Activated CD4-positive, alpha-beta memory T cell treated with anti-CD3 and anti-CD28 coated beads for 36 hours (primary cell): Measurements from ENCODE around the gene OXCT2. TPM values are rescaled to one million over a fixed set of nuclear protein-coding genes. Genes with fewer than 3 reads are reported as not detected.

Source experiments
- CTCF ChIA-PET: fragments of 350-600 bp; sonication (Branson Sonifier 250); formaldehyde crosslinking; loops from one replicate; lab custom pipeline; 2021; ENCODE audit warnings: antibody characterized with exemption, inconsistent platforms; lab: Charles Lee
- POLR2A ChIA-PET: fragments of 350-600 bp; sonication (Branson Sonifier 250); formaldehyde crosslinking; loops from one replicate; lab custom pipeline; 2021; ENCODE audit warnings: antibody characterized with exemption; lab: Charles Lee
- DNase-seq: peaks from one replicate; pipeline ENCODE4 v3.0.0-alpha.2; 2020
- H3K27ac Mint-ChIP-seq: one replicate; pipeline ENCODE4 v1.8.0; 2021; ENCODE audit warnings: mixed read lengths
- H3K27me3 Mint-ChIP-seq: one replicate; pipeline ENCODE4 v1.8.0; 2021; ENCODE audit warnings: mixed read lengths
- H3K36me3 Mint-ChIP-seq: one replicate; pipeline ENCODE4 v1.8.0; 2021; ENCODE audit warnings: mixed read lengths
- H3K4me1 Mint-ChIP-seq: one replicate; pipeline ENCODE4 v1.8.0; 2021; ENCODE audit warnings: low read depth, mixed read lengths
- H3K4me3 Mint-ChIP-seq: one replicate; pipeline ENCODE4 v1.8.0; 2021; ENCODE audit warnings: mild to moderate bottlenecking, mixed read lengths
- H3K9me3 Mint-ChIP-seq: one replicate; pipeline ENCODE4 v1.8.0; 2021; ENCODE audit warnings: mixed read lengths
- intact Hi-C: fragments of 100-400 bp; cut with micrococcal nuclease; formaldehyde crosslinking; loops from one replicate; pipeline ENCODE4 v1.15.1; 2023
- total RNA-seq, 2 experiments: library from RNA; stranded (reverse); gene quantifications; one replicate each; pipeline ENCODE4 v1.2.3, GENCODE V29; 2021

Gene OXCT2
- total RNA-seq, 2 experiments from 2014 or later: 1.2 to 1.9 TPM

DNA sequence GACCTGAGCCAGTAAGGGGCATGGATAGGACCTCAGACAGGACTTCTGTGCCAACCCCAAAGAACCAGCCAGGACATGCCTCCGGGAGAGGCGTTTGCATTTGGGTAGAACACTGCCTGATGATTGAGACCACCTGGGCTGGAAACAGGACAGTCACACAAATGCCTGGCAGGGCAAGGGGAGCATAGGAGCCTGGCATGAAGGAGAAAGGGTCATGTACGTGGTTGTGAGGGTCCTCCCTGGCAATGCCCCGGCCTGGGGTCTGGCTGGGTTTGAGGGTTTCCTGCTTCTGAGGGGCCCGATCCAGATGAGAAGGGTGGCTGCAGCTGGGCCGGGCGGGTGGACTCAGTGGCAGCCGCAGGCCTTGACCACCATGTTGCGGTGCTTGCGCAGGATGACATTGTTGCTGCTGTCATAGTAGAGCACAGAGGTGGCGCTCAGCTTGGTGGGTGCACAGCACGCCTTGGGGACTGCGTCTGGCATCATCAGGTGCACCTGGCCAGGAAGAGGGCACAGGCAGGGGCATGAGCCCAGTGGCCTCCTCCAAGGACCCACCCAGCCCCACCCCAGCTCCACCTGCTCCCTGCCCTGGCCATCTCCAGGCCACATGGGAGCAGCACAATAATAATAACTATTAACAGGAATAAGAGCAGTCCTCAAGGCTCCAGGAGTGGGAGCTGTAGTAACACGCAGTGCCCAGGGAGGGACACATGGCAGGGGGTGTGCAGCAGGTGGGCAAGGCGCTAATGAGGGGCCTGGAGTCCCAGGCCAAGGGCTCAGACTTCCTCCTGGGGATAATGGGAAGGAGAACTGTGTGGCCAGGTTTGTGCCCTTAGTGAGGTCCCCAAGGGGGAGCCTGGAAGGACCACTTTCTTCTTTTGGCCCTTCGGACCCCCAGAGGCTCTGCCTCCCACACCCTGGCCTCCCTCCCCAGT lies 10.8 kb downstream of the OXCT2 start:
- no peaks in the 10 kb centered on the region for H3K27me3 Mint-ChIP-seq
- POLR2A ChIA-PET: no interaction called here
- no peak overlapping the region for H3K4me3 Mint-ChIP-seq
- intact Hi-C loops: no loop called here
- no peak overlapping the region for H3K27ac Mint-ChIP-seq
- CTCF ChIA-PET: no interaction called here
- no peak for DNase-seq
- peaks cover 22% of the 10 kb centered on the region for H3K36me3 Mint-ChIP-seq
- H3K9me3 Mint-ChIP-seq: no peaks in the 10 kb centered on the region
- no peaks in the 10 kb centered on the region for H3K4me1 Mint-ChIP-seq

DNA sequence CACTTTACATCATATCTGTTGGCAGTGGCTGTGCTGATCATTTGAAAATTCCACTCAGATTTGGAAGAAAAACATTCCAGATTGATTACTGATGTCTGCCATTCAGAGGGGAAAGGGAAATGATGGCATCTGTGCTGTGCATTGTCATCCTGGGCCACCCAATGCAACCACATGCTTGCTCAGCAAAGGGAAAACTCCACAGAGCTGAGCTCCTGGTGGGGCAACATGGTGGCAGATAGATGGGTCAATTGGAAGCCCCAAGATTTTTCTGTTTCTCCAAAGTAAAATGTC lies 11.8 kb downstream of the OXCT2 start:
- ChIA-PET POLR2A (no interaction called here), CTCF (no interaction called here)
- H3K9me3 Mint-ChIP-seq: no peaks in the 10 kb centered on the region
- DNase-seq: no peak
- H3K36me3 Mint-ChIP-seq: peaks cover 22% of the 10 kb centered on the region
- no peaks in the 10 kb centered on the region for H3K4me1 Mint-ChIP-seq
- intact Hi-C loops: no loop called here
- H3K27ac Mint-ChIP-seq: no peak overlapping the region
- H3K27me3 Mint-ChIP-seq: no peaks in the 10 kb centered on the region
- H3K4me3 Mint-ChIP-seq: no peak overlapping the region

DNA sequence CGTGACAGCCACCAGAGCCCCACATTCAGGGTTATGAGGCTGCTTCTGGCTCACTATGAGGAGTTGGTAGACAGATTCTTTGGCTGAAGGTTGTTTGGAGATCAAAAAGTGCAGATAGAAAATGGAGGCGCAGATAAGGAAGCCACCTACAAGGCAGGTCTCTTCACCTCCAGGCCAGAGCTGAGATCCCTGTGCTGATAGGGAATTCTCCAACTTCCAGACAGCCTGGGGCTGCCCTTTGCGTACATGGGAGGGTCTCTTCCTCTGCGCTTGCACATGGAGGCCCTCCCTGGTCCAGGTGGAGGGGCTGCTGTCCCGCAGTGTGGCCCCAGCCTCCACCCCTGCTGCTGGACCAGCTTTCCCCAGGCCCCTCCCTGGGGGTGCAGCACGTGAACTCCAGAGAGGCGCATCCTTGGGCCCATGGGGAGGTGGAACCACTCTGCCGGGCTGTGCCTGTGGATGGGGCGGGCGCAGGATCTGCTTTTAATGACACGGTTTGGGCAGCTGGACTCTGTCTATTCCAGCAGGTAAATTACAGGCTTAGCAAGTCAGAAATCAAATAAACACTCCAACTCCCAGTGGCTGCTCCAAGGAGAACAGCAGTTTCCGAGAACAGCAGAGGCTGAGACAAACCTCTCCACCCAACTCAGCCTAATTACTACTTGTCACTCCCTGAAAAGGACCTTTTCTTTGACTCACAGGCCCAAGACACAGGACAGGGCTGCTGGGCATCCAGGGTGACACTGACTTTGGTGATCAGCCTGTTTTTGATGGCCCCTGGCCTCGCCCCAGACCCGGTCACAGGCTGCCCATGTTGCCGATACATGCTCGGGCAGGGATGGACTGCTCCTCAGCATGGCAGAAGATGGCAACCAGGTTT lies 12.4 kb downstream of the OXCT2 start:
- Mint-ChIP-seq H3K27ac (no peak overlapping the region), H3K4me3 (no peak overlapping the region), H3K27me3 (no peaks in the 10 kb centered on the region), H3K9me3 (no peaks in the 10 kb centered on the region), H3K4me1 (no peaks in the 10 kb centered on the region), H3K36me3 (peaks cover 23% of the 10 kb centered on the region)
- intact Hi-C loops: no loop called here
- ChIA-PET CTCF (no interaction called here), POLR2A (no interaction called here)
- no peak for DNase-seq

DNA sequence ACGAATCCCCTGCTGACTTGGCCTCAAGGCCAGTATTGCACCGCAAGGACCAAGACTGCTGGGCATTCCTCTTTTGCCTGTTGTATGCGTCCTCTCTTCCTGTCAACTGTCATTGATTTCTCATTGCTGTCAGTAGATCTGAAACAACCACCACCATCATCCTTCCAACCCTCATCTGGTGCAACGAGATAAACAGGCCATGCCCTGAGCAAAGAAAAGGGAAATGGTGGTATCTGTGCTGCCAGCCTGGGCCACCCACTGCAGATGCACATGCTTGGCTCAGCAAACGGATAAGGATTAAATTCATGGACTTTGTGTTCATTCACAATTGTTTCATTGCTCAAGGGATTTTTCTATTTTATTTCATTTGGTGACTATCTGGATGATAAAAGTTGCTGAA lies 13.6 kb downstream of the OXCT2 start:
- intact Hi-C loops: no loop called here
- POLR2A ChIA-PET: no interaction called here
- H3K27ac Mint-ChIP-seq: no peak overlapping the region

DNA sequence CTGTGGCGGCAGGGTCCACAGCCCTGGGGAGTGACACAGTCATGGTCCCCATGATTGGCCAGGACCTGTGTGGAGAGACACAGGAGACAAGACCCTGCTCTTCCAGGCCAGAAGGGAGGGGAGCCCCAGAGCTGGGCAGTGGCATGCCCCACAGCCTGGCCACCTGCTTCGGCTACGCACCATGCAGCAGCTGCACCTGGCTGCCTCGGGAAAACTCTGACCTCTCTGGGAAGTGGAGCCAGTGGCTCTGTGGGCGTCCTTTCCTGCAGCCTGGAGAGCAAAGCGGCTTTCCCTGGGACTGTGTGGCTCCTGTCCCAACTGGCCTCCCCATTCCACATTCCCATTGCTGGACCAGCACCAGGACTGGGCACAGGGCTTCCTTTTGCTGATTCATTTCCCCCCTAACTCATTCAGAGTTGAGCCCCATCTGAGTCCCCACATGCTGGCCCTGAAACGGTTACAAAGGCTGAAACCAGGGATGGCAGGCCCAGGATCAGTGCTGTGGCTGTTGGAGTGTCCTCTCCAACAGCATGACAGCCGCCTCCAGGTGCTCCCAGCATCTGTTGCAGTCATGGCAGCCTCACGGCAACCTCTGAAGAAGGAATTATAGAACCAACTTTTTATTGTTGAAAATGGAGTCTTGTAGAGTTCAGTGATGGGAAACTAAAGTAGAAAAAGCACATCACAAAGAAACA lies 15.0 kb downstream of the OXCT2 start:
- DNase-seq: no peak
- no peak overlapping the region for H3K27ac Mint-ChIP-seq
- H3K4me3 Mint-ChIP-seq: no peak overlapping the region
- H3K9me3 Mint-ChIP-seq: no peaks in the 10 kb centered on the region
- ChIA-PET CTCF (no interaction called here), POLR2A (no interaction called here)
- intact Hi-C loops: no loop called here
- no peaks in the 10 kb centered on the region for H3K4me1 Mint-ChIP-seq
- peaks cover 41% of the 10 kb centered on the region for H3K36me3 Mint-ChIP-seq
- no peaks in the 10 kb centered on the region for H3K27me3 Mint-ChIP-seq

More for the DNA sequence above, 13.6 kb downstream of the OXCT2 start:
- H3K4me3 Mint-ChIP-seq: no peak overlapping the region
- H3K27me3 Mint-ChIP-seq: no peaks in the 10 kb centered on the region
- H3K9me3 Mint-ChIP-seq: no peaks in the 10 kb centered on the region
- DNase-seq: no peak
- H3K36me3 Mint-ChIP-seq: peaks cover 31% of the 10 kb centered on the region
- H3K4me1 Mint-ChIP-seq: no peaks in the 10 kb centered on the region
- CTCF ChIA-PET: no interaction called here

DNA sequence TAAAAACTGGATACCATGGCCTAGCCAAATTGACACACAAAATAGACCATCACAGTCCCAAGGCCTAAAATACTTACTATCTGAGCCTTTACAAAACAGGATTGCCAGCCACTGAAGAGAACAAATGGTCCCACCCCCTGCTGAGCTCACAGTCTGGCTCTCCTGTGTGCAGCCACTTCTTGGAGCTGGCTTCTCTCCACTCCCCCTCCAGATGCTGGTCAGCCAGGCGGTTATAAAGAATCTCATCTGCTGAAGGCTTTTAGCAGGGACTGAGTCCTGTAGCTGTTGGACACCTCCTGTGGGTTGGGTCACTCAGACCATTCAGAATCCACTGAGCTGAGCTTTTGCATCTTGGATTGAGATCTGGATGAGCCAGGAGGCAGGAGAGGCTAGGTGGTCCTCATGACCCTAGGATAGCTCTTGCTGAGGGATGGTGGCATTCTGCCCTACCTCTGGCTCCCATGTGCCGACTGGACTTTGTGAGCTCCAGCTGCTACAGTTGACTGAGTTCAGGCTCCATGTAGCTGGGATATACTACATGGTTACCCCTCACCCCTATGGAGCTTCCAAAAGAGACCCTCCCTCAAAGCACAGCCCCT lies 16.1 kb downstream of the OXCT2 start:
- H3K4me3 Mint-ChIP-seq: no peak overlapping the region
- H3K9me3 Mint-ChIP-seq: no peaks in the 10 kb centered on the region
- H3K27me3 Mint-ChIP-seq: no peaks in the 10 kb centered on the region
- H3K4me1 Mint-ChIP-seq: no peaks in the 10 kb centered on the region
- intact Hi-C loops: no loop called here
- ChIA-PET CTCF (interaction anchor here (1.3 kb wide), 1 partner anchor 35 kb away, joined by 4 read pairs; no protein-coding TSS in a partner anchor), POLR2A (no interaction called here)
- H3K36me3 Mint-ChIP-seq: peaks cover 47% of the 10 kb centered on the region
- DNase-seq: no peak
- no peak overlapping the region for H3K27ac Mint-ChIP-seq

GRCh38 chr1:39754026-39754570 lies 17.1 kb downstream of the OXCT2 start:
- no peak overlapping the region for H3K4me3 Mint-ChIP-seq
- POLR2A ChIA-PET: no interaction called here
- intact Hi-C loops: no loop called here
- CTCF ChIA-PET: interaction anchor here (1.3 kb wide), 1 partner anchor 34 kb away, joined by 4 read pairs; no protein-coding TSS in a partner anchor
- no peaks in the 10 kb centered on the region for H3K4me1 Mint-ChIP-seq
- H3K27ac Mint-ChIP-seq: no peak overlapping the region
- no peaks in the 10 kb centered on the region for H3K9me3 Mint-ChIP-seq
- DNase-seq: no peak
- peaks cover 51% of the 10 kb centered on the region for H3K36me3 Mint-ChIP-seq
- H3K27me3 Mint-ChIP-seq: no peaks in the 10 kb centered on the region

DNA sequence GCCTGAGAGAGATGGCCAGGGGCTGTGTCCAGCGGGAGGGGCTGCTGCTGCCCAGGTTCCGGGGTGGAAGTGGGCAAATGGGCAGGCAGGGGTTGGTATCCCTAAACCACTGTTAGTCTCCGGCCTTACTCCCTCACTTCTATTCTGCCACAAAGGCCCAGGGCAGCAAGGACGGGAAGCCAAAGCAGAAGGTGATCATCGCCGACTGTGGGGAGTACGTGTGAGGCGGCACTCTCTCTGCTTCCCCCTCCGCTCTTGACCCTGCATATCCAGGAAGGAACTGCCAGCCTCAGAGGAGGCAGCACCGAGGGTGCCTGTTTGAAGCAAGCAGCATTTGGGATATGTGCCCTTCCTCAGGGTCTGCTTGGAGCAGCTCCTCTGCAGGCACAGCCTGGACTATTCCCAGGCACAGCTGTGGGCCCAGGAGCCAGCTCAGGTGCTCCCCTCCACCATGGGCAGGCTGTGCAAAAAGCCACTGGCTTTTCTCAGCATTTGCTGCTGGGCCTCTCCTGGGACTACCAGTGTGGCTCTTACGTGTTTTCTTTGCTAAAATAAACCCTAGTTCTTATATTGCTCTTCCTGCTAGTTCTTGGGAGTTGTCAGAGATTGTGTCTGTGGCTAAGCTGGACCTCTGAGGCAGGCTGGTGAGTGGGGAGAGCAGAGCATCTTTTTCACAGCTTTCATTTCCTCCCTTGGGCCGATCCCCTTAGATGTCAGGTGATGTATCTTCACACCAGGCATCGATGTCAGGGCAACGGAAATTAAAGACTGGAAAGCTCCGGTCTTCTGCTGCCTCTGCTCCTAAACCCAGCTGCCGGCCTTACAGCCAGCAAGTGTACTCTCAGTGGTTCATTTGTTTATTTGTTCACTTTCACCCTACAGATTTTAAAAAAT lies 17.8 kb downstream of the OXCT2 start:
- Mint-ChIP-seq H3K9me3 (no peaks in the 10 kb centered on the region), H3K4me3 (no peak overlapping the region), H3K27ac (no peak overlapping the region), H3K4me1 (no peaks in the 10 kb centered on the region), H3K36me3 (peaks cover 50% of the 10 kb centered on the region), H3K27me3 (no peaks in the 10 kb centered on the region)
- intact Hi-C loops: no loop called here
- CTCF ChIA-PET: no interaction called here
- POLR2A ChIA-PET: no interaction called here
- DNase-seq: no peak

- Mint-ChIP-seq H3K4me3 (no peak overlapping the region), H3K4me1 (no peaks in the 10 kb centered on the region), H3K9me3 (no peaks in the 10 kb centered on the region), H3K27me3 (no peaks in the 10 kb centered on the region), H3K27ac (no peak overlapping the region), H3K36me3 (peaks cover 48% of the 10 kb centered on the region)
- no peak for DNase-seq
- ChIA-PET POLR2A (no interaction called here), CTCF (no interaction called here)
- intact Hi-C loops: no loop called here
Measured at GRCh38 chr1:39752703-39753102, 18.4 kb downstream of the OXCT2 start.

GRCh38 chr1:39751595-39751994 lies 19.6 kb downstream of the OXCT2 start:
- peaks cover 52% of the 10 kb centered on the region for H3K36me3 Mint-ChIP-seq
- DNase-seq: no peak
- no peaks in the 10 kb centered on the region for H3K9me3 Mint-ChIP-seq
- no peak overlapping the region for H3K4me3 Mint-ChIP-seq
- POLR2A ChIA-PET: no interaction called here
- intact Hi-C loops: no loop called here
- H3K27me3 Mint-ChIP-seq: no peaks in the 10 kb centered on the region
- H3K27ac Mint-ChIP-seq: no peak overlapping the region
- no peaks in the 10 kb centered on the region for H3K4me1 Mint-ChIP-seq
- CTCF ChIA-PET: no interaction called here
